ENCODE results near the gene GOLIM4. TPM values are rescaled to one million over a fixed set of nuclear protein-coding genes. Genes with fewer than 3 reads are reported as not detected.
A peak's percentile ranks its signal among the peaks of the same experiment; 100 is the strongest.

Gene GOLIM4
- total RNA-seq, 1 experiment from 2014 or later: 25.3 TPM

DNA sequence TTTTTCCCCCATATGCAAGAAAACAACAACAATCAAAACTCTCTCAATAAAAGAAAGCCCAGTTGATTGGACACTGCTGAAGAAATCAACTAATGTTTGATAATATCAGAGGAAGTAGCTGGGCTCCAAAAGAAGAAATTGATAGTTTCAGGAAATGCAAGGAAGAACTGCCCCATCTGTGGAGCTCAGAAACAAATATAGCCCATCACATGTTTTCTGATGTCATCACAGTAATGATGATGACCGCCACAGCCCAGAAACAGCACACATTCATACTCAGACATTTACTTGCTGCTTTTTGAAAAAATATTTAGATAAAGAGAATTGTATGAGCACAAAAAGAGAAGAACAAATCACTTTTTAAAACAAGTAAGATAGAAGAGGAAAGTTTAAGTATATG is 67.6 kb downstream of the GOLIM4 start:
- no peak for TF ChIP-seq EZH2phosphoT487 (IDR thresholded peaks at IDR 0.05; ENCODE audit: borderline replicate concordance, low read length)
- TF ChIP-seq, protein P1, sequence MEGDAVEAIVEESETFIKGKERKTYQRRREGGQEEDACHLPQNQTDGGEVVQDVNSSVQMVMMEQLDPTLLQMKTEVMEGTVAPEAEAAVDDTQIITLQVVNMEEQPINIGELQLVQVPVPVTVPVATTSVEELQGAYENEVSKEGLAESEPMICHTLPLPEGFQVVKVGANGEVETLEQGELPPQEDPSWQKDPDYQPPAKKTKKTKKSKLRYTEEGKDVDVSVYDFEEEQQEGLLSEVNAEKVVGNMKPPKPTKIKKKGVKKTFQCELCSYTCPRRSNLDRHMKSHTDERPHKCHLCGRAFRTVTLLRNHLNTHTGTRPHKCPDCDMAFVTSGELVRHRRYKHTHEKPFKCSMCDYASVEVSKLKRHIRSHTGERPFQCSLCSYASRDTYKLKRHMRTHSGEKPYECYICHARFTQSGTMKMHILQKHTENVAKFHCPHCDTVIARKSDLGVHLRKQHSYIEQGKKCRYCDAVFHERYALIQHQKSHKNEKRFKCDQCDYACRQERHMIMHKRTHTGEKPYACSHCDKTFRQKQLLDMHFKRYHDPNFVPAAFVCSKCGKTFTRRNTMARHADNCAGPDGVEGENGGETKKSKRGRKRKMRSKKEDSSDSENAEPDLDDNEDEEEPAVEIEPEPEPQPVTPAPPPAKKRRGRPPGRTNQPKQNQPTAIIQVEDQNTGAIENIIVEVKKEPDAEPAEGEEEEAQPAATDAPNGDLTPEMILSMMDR (conservative IDR thresholded peaks at IDR 0.05; ENCODE audit: low read depth, low read length): no peak
- TF ChIP-seq EZH2 (IDR thresholded peaks at IDR 0.05; ENCODE audit: low read length, unreplicated experiment): no peak
- Histone ChIP-seq H3K36me3 (ENCODE audit: low read depth, low read length) (peaks cover 8% of the 10 kb centered on the region), H3K9me2 (replicated peaks; ENCODE audit: low read length) (no peaks in the 10 kb centered on the region), H3K4me1 (ENCODE audit: insufficient read depth, low read length) (peaks cover 16% of the 10 kb centered on the region), H3K4me3 (ENCODE audit: low read length) (no peak overlapping the region), H2AFZ (ENCODE audit: low read length) (no peak overlapping the region), H4K20me1 (ENCODE audit: low read length) (no peaks in the 10 kb centered on the region), H3K9me3 (ENCODE audit: low read length) (no peaks in the 10 kb centered on the region), H3K27me3 (ENCODE audit: low read length) (no peaks in the 10 kb centered on the region), H3K79me2 (ENCODE audit: low read length) (no peaks in the 10 kb centered on the region), H3K4me2 (ENCODE audit: low read length) (no peak overlapping the region), H3K27ac (ENCODE audit: low read length) (no peak overlapping the region), H3K9ac (ENCODE audit: low read length) (no peak overlapping the region), H3F3A (ENCODE audit: low read length, unreplicated experiment) (no peaks in the 10 kb centered on the region)
- DNase-seq (no peak), ATAC-seq (no peak)
- POLR2A ChIA-PET (ENCODE audit: unreplicated experiment): no interaction called here
- intact Hi-C loops (cut with micrococcal nuclease): no loop called here
- CTCF ChIA-PET: no interaction called here
- BruUV-seq (replicated peaks): no TSS peak

DNA sequence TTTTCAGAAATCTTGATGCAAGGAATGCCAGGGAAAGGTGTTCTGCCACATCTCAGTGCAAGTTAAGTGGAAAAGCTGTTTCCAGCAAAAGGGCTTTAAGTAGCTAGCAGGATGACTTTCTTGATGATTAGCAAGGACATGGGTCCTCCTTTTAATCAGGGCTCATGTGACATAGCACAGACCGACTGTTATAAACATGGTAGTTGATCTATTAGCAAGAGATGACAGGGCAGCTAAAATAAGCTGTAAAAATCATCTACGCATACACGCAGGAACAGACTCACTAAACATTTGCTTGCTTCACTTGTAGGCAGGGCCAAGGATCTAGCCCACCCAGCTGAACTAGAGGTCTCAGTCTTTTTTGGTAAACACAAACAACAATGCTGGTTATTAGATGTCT is 69.0 kb downstream of the GOLIM4 start:
- CTCF ChIA-PET: no interaction called here
- Histone ChIP-seq H3K4me3 (ENCODE audit: low read length) (no peak overlapping the region), H3K36me3 (ENCODE audit: low read depth, low read length) (peaks cover 8% of the 10 kb centered on the region), H4K20me1 (ENCODE audit: low read length) (no peaks in the 10 kb centered on the region), H3K27me3 (ENCODE audit: low read length) (no peaks in the 10 kb centered on the region), H3K4me1 (ENCODE audit: insufficient read depth, low read length) (peaks cover 16% of the 10 kb centered on the region), H2AFZ (ENCODE audit: low read length) (no peak overlapping the region), H3K9me3 (ENCODE audit: low read length) (no peaks in the 10 kb centered on the region), H3K27ac (ENCODE audit: low read length) (no peak overlapping the region), H3K79me2 (ENCODE audit: low read length) (no peaks in the 10 kb centered on the region), H3K4me2 (ENCODE audit: low read length) (no peak overlapping the region), H3F3A (ENCODE audit: low read length, unreplicated experiment) (no peaks in the 10 kb centered on the region), H3K9ac (ENCODE audit: low read length) (no peak overlapping the region), H3K9me2 (replicated peaks; ENCODE audit: low read length) (no peaks in the 10 kb centered on the region)
- no peak for DNase-seq
- TF ChIP-seq EZH2phosphoT487 (IDR thresholded peaks at IDR 0.05; ENCODE audit: borderline replicate concordance, low read length): no peak
- TF ChIP-seq EZH2 (IDR thresholded peaks at IDR 0.05; ENCODE audit: low read length, unreplicated experiment): no peak
- TF ChIP-seq, protein P1 (conservative IDR thresholded peaks at IDR 0.05; ENCODE audit: low read depth, low read length): no peak
- POLR2A ChIA-PET (ENCODE audit: unreplicated experiment): interaction anchor here (0.6 kb wide), 2 partner anchors 1213 to 1814 kb away, joined by 3 read pairs; no protein-coding TSS in a partner anchor
- ATAC-seq: no peak
- BruUV-seq (replicated peaks): no TSS peak
- intact Hi-C loops (cut with micrococcal nuclease): no loop called here

DNA sequence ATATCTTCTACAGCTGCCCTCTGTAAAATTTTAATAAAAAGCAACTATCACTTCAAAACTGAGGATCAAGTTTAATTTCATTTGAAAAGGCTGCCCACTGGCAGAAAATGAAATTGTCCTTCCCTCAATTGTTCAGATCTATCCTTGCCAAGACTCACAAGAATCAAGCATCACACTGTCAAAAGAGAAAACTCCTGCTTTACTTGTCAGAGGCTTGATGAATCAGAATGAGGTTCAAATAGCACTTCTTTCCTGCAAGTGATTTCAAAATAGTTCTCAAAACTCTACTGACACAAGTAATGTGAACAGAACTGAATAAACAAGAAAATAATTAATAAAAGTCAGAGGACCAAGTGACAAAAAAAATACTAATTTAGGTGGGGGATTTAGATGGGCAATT is 70.6 kb downstream of the GOLIM4 start:
- CTCF ChIA-PET: no interaction called here
- Histone ChIP-seq H3K27me3 (ENCODE audit: low read length) (no peaks in the 10 kb centered on the region), H3K4me3 (ENCODE audit: low read length) (no peak overlapping the region), H3K4me2 (ENCODE audit: low read length) (peak overlapping the region; percentile 41), H4K20me1 (ENCODE audit: low read length) (no peaks in the 10 kb centered on the region), H3K27ac (ENCODE audit: low read length) (peak overlapping the region; percentile 83), H3K4me1 (ENCODE audit: insufficient read depth, low read length) (peaks cover 16% of the 10 kb centered on the region), H3K9me3 (ENCODE audit: low read length) (no peaks in the 10 kb centered on the region), H3K9me2 (replicated peaks; ENCODE audit: low read length) (no peaks in the 10 kb centered on the region), H3F3A (ENCODE audit: low read length, unreplicated experiment) (no peaks in the 10 kb centered on the region), H3K79me2 (ENCODE audit: low read length) (no peaks in the 10 kb centered on the region), H3K36me3 (ENCODE audit: low read depth, low read length) (peaks cover 8% of the 10 kb centered on the region), H2AFZ (ENCODE audit: low read length) (no peak overlapping the region), H3K9ac (ENCODE audit: low read length) (peak overlapping the region; percentile 40)
- BruUV-seq (replicated peaks): no TSS peak
- POLR2A ChIA-PET (ENCODE audit: unreplicated experiment): no interaction called here
- intact Hi-C loops (cut with micrococcal nuclease): no loop called here
- DNase-seq (no peak), ATAC-seq (no peak)
- TF ChIP-seq, protein P1 (conservative IDR thresholded peaks at IDR 0.05; ENCODE audit: low read depth, low read length): no peak
- TF ChIP-seq EZH2phosphoT487 (IDR thresholded peaks at IDR 0.05; ENCODE audit: borderline replicate concordance, low read length): no peak
- no peak for TF ChIP-seq EZH2 (IDR thresholded peaks at IDR 0.05; ENCODE audit: low read length, unreplicated experiment)
